Retinal pigment epithelial cell (primary cell): ENCODE measurements around the gene LAMB1.
A peak's percentile ranks its signal among the peaks of the same experiment; 100 is the strongest.

ENCODE experiments used
- DNase-seq: peaks from one replicate; pipeline ENCODE4 v3.0.0-alpha.2; 2010; ENCODE audit warnings: low read depth
- H3K4me3 ChIP-seq: 2 replicates; pipeline ENCODE4 v1.5.1; 2011; ENCODE audit warnings: mild to moderate bottlenecking, low read length, control low read depth, moderate library complexity
- CTCF ChIP-seq: conservative IDR thresholded peaks from 2 replicates; pipeline ENCODE4 v1.5.1; 2011; ENCODE audit warnings: low read depth, low read length, control low read depth, inconsistent platforms

The LAMB1 gene

GRCh38 chr7:108020585-108020984, 17.6 kb upstream of the LAMB1 start:
- DNase-seq, result no peak
- TF ChIP-seq CTCF, result no peak

DNA sequence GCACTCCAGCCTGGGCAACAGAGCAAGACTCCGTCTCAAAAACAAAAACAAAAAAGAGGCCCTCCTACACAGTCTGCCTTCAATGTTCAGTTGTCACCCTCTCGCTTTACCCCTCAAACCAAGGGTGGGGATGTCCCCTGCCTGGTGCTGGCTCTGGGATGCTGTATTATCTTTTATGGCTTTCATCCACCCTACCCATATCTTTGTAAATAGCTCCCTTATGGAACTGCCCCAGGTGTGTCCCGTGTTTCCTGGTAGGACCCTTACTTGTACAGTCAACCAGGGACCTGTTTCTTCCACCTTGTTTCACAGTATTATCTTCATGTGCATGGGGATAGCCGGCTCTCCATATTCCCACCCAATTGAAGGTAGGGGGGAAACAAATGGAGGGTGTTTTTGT, 15.7 kb upstream of the LAMB1 start:
- TF ChIP-seq CTCF, result no peak
- DNase-seq, result no peak
- no peak overlapping the region for H3K4me3 ChIP-seq

More at GRCh38 chr7:108020585-108020984, 17.6 kb upstream of the LAMB1 start:
- no peak overlapping the region for H3K4me3 ChIP-seq

DNA sequence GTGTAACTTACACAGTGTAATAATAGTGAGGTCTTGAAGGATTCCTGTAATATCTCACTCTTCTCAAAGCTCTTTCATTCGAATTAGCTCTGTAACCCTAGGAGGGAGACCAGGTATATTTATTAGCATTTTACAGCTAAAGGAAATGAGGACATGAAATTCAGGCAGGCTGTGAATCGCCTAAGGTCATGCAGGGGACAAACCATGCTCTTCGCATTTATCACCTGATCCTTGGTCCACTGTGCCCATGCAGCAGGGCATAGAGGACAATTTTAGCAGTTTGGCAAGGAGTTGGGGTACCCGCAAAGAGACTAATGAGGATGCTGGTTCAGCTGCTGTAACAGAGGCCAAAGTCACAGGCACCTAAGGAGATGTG, 14.8 kb upstream of the LAMB1 start:
- no peak for TF ChIP-seq CTCF
- no peak for DNase-seq

GRCh38 chr7:108016841-108017775, 14.1 kb upstream of the LAMB1 start:
- peak; percentile 58 for TF ChIP-seq CTCF
- DNase-seq, result no peak
- H3K4me3 ChIP-seq, result no peak overlapping the region

More for the DNA sequence above, 14.8 kb upstream of the LAMB1 start:
- H3K4me3 ChIP-seq, result no peak overlapping the region

DNA sequence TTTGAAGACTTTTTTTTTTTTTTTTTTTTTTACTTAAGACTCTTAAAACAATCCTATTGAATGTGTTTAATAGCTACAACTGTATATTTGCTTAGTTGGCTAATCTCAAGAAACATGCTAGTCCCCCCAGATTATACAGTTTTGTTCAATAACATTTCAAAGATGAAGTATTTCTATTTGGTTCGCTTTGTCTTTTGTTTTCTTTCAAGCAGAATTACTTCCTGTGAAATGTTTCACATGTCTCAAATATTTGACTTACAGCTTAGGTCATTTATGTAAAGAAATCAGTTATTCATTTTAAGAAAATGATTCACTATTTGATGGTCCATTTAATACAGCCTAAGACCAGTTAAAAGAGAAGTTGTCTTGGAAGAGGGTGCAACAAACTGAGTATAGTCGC, 12.8 kb upstream of the LAMB1 start:
- no peak for TF ChIP-seq CTCF
- H3K4me3 ChIP-seq, result no peak overlapping the region
- DNase-seq, result no peak

DNA sequence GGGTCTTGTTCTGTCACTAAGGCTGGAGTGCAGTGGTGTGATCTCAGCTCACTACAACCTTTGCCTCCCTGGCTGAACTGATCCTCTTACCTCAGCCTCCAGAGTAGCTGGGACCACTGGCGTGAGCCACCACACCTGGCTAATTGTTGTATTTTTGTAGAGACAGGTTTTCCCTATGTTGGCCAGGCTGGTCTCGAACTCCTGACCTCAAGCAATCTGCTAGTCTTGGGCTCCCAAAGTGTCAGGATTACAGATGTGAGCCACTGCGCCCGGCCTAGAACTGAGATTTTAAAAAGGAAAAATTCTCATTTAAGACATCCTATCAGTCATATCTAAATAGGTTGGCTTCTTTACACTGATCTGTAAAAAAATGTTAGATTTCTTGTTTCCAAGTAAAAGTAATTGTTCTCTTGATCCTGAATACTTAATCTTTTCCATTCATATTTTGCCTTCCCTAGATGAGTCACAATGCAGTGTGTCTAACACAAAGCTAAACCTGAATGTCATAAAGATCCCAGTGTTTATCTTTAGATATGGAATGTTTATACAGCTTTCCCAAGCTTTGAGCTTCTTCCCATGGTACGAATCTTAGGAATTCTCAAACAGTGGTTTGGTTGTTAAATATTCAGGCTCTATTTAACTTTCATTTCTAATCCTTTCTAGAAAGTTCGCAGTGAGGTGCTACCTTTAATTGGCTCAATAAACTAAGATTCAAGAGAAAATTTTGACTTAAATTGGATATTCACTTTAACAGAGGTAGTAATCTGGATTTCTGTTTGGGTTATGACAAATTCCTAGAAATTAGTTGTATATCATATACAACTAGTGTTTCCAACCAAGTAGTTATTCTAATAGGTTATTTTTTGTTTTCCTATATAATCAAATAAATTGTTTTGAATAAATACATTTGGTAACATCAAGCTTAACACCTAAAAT, 12.1 kb upstream of the LAMB1 start:
- TF ChIP-seq CTCF, result no peak
- no peak overlapping the region for H3K4me3 ChIP-seq
- no peak for DNase-seq
